GM13977 (cell line): ENCODE data around the gene SKAP1.

Experiments used
- DNase-seq: peaks from one replicate; pipeline ENCODE4 v3.0.0; 2012; ENCODE audit warnings: low spot score
- in situ Hi-C: fragments of 300-500 bp; cut with MboI; formaldehyde crosslinking; loops from one replicate; pipeline ENCODE4 v1.12.0; 2022; ENCODE audit warnings: low sequenced_read_pairs, low pct_unique_long_range_greater_than_20kb, mixed read lengths, inconsistent platforms; ENCODE audit not compliant: unreplicated experiment
- TF ChIP-seq, protein P1 (sequence below): IDR thresholded peaks from 2 replicates; pipeline ENCODE4 v1.5.1; 2012; ENCODE audit warnings: mild to moderate bottlenecking, control low read depth; ENCODE audit not compliant: insufficient read depth; ENCODE audit errors: extremely low read depth, missing control alignments

Gene SKAP1

DNA sequence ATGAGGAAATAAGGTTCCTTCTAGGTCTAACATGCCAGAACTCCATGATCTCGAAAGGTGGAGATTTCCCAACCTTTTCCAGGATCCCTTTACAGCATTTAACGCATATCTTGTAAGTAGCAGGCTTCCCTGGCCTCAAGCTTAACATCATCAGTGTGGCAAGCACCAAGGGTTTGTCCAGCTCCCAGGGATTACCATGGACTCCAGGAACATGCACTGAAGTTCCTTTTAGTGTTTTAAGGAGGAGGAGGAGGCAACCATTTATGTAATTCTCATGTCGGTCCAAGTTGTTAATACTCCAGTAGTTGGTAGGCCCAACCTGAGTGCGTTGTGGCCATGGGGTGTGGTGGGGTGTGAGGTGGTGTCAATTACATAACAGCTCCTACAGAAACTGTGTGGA lies 11.8 kb upstream of the SKAP1 start:
- in situ Hi-C loops = no loop called here
- DNase-seq = no peak
- TF ChIP-seq, protein P1, sequence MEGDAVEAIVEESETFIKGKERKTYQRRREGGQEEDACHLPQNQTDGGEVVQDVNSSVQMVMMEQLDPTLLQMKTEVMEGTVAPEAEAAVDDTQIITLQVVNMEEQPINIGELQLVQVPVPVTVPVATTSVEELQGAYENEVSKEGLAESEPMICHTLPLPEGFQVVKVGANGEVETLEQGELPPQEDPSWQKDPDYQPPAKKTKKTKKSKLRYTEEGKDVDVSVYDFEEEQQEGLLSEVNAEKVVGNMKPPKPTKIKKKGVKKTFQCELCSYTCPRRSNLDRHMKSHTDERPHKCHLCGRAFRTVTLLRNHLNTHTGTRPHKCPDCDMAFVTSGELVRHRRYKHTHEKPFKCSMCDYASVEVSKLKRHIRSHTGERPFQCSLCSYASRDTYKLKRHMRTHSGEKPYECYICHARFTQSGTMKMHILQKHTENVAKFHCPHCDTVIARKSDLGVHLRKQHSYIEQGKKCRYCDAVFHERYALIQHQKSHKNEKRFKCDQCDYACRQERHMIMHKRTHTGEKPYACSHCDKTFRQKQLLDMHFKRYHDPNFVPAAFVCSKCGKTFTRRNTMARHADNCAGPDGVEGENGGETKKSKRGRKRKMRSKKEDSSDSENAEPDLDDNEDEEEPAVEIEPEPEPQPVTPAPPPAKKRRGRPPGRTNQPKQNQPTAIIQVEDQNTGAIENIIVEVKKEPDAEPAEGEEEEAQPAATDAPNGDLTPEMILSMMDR = no peak

GRCh38 chr17:48441231-48441711 lies 11.3 kb upstream of the SKAP1 start:
- in situ Hi-C loops = no loop called here
- DNase-seq = peak; percentile 67
- TF ChIP-seq, protein P1 = no peak

- TF ChIP-seq, protein P1 = no peak
- in situ Hi-C loops = no loop called here
- DNase-seq = no peak
Measured at GRCh38 chr17:48440669-48441068, 10.7 kb upstream of the SKAP1 start.

DNA sequence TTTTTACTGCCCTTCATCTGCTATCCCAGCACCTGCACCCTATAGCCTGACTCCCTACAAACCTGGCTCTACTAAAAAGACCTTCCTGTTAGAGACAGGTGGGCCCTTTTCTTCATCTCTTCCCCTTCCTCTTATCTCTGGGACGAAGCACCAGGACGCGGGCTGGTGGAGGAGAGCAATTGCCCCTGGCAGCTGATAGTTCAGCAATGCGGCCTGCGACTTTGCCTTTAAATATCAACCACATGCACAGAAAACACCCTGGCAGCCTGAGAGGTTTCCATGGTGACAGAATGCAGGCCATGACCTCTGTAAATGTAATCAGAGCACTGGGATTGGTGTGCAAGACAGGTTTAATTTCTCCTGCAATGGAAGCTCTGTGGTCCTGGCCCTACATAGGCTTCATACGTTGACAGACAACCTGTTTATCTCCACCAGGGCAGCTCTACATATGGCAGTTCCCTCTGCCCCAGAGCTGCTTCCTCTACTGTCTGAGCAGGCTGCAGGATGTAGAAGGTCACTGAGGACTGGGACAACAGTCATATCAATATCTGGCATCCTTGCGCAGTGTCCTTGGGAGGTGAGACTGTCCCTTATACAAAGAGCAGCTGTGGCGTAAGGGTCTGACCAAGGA lies 10.0 kb upstream of the SKAP1 start:
- in situ Hi-C loops = no loop called here
- TF ChIP-seq, protein P1 = no peak
- no peak for DNase-seq

GRCh38 chr17:48439110-48439850 lies 9.3 kb upstream of the SKAP1 start:
- DNase-seq = no peak
- in situ Hi-C loops = no loop called here

DNA sequence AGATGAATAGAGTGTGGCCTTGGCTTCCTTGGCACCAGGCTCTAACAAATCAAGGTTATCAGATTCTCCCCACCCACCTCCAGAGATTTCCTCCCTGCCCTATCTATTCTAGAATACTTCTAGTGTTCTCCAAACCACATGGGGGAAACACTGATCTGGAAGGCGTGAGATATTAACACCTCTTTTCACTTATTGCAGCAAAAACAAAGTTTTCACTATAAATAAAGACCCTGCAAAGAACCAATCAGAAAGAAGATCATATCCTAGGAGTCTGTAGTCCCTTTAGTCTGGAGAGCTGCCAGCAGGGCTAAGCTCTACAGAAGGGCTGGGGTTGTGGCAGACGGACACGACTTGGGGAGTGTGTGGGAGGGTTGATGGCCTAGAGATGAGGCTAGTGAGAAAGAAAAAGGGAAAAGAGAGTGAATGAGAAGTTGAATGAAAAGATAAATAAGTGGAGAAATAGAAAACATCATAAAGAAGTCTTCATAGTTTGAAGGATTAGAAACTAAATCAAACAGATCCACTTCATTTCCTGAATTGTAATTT lies 8.6 kb upstream of the SKAP1 start:
- TF ChIP-seq, protein P1 = no peak

More at GRCh38 chr17:48439110-48439850, 9.3 kb upstream of the SKAP1 start:
- TF ChIP-seq, protein P1 = no peak

More for the DNA sequence above, 8.6 kb upstream of the SKAP1 start:
- in situ Hi-C loops = no loop called here
- no peak for DNase-seq
